IMR-90 (cell line): ENCODE measurements around the gene GSTT2. TPM values are rescaled to one million over a fixed set of nuclear protein-coding genes. Genes with fewer than 3 reads are reported as not detected.

ENCODE experiments used
- ATAC-seq: fragments of 200-7000 bp; cut with Tn5 transposase; 2 replicates; pipeline ENCODE4 v1.9.1; 2020; ENCODE audit warnings: low read depth, mild to moderate bottlenecking, moderate library complexity
- BruUV-seq: library from RNA; stranded (reverse); fragments of 400-500 nt; replicated peaks from 2 replicates; lab custom pipeline; 2021; lab: Mats Ljungman, UMichigan
- CTCF ChIA-PET: fragments of 300-600 bp; formaldehyde crosslinking; extraction: SDS; loops from one replicate; lab custom pipeline; 2021; ENCODE audit warnings: antibody characterized with exemption; lab: Yijun Ruan, JAX
- POLR2A ChIA-PET: fragments of 300-600 bp; sonication (Branson Sonifier 250); formaldehyde crosslinking; loops from one replicate; lab custom pipeline; 2022; ENCODE audit warnings: antibody characterized with exemption; ENCODE audit not compliant: unreplicated experiment; lab: Charles Lee
- DNase-seq: peaks from one replicate; pipeline ENCODE4 v3.0.0; 2013
- H2AFZ ChIP-seq: replicated peaks from 2 replicates; pipeline ENCODE3; 2013; ENCODE audit warnings: low read length, mild to moderate bottlenecking; ENCODE audit not compliant: poor library complexity
- H2AK5ac ChIP-seq: 2 replicates; pipeline ENCODE4 v1.6.1; 2013; ENCODE audit warnings: low read depth, low read length, inconsistent platforms
- H2AK9ac ChIP-seq: replicated peaks from 2 replicates; pipeline ENCODE3; 2013; ENCODE audit warnings: mild to moderate bottlenecking, low read depth, low read length, moderate library complexity; ENCODE audit not compliant: poor library complexity
- H2BK120ac ChIP-seq: 2 replicates; pipeline ENCODE4 v1.6.1; 2013; ENCODE audit warnings: low read depth, low read length, inconsistent platforms
- H2BK15ac ChIP-seq: 3 replicates; pipeline ENCODE4 v1.6.1; 2013; ENCODE audit warnings: low read depth, low read length, inconsistent platforms
- H2BK20ac ChIP-seq: 2 replicates; pipeline ENCODE4 v1.6.1; 2013; ENCODE audit warnings: low read depth, mild to moderate bottlenecking, inconsistent platforms, low read length, moderate library complexity
- H2BK5ac ChIP-seq: 2 replicates; pipeline ENCODE4 v1.6.1; 2013; ENCODE audit warnings: mild to moderate bottlenecking, low read depth, low read length, inconsistent platforms; ENCODE audit not compliant: poor library complexity, severe bottlenecking
- H3K14ac ChIP-seq: replicated peaks from 2 replicates; pipeline ENCODE4 v1.6.1; 2013; ENCODE audit warnings: low read depth, low read length, inconsistent platforms
- H3K18ac ChIP-seq: 2 replicates; pipeline ENCODE4 v1.6.1; 2013; ENCODE audit warnings: low read depth, low read length, control low read depth
- H3K23ac ChIP-seq: 2 replicates; pipeline ENCODE4 v1.6.1; 2013; ENCODE audit warnings: low read depth, low read length, inconsistent platforms
- H3K27ac ChIP-seq: 2 replicates; pipeline ENCODE4 v1.5.1; 2013; ENCODE audit warnings: mild to moderate bottlenecking, control low read depth, low read length; ENCODE audit not compliant: insufficient read depth
- H3K27me3 ChIP-seq: 2 replicates; pipeline ENCODE4 v1.6.1; 2013; ENCODE audit warnings: low read length; ENCODE audit not compliant: control insufficient read depth, insufficient read depth
- H3K36me3 ChIP-seq: 2 replicates; pipeline ENCODE4 v1.6.1; 2013; ENCODE audit warnings: low read length, mixed read lengths; ENCODE audit not compliant: control insufficient read depth, insufficient read depth
- H3K4ac ChIP-seq: 2 replicates; pipeline ENCODE4 v1.6.1; 2013; ENCODE audit warnings: low read depth, low read length, inconsistent platforms
- H3K4me1 ChIP-seq: 2 replicates; pipeline ENCODE4 v1.6.1; 2013; ENCODE audit warnings: low read length, mixed read lengths; ENCODE audit not compliant: control insufficient read depth, insufficient read depth
- H3K4me2 ChIP-seq: 2 replicates; pipeline ENCODE4 v1.6.1; 2013; ENCODE audit warnings: low read depth, mild to moderate bottlenecking, control low read depth, low read length, moderate library complexity
- H3K4me3 ChIP-seq: 2 replicates; pipeline ENCODE4 v1.5.1; 2013; ENCODE audit warnings: low read depth, mild to moderate bottlenecking, control low read depth, low read length, moderate library complexity; ENCODE audit not compliant: insufficient read depth
- H3K56ac ChIP-seq: 2 replicates; pipeline ENCODE4 v1.6.1; 2013; ENCODE audit warnings: low read length, inconsistent platforms; ENCODE audit not compliant: insufficient read depth; ENCODE audit errors: extremely low read depth
- H3K79me1 ChIP-seq, 2 experiments: 2 replicates each; pipeline ENCODE4 v1.6.1; 2013; ENCODE audit warnings: low read length in 2 of 2, inconsistent platforms in 1 of 2, low read depth in 1 of 2
- H3K9ac ChIP-seq: 2 replicates; pipeline ENCODE4 v1.6.1; 2013; ENCODE audit warnings: low read depth, low read length, control low read depth
- H3K9me1 ChIP-seq: 2 replicates; pipeline ENCODE4 v1.6.1; 2013; ENCODE audit warnings: low read length, inconsistent platforms; ENCODE audit not compliant: insufficient read depth
- H3K9me3 ChIP-seq: 2 replicates; pipeline ENCODE4 v1.6.1; 2013; ENCODE audit warnings: low read length; ENCODE audit not compliant: control insufficient read depth, insufficient read depth
- H4K20me1 ChIP-seq: 2 replicates; pipeline ENCODE4 v1.6.1; 2013; ENCODE audit warnings: low read length, inconsistent platforms; ENCODE audit not compliant: insufficient read depth
- H4K5ac ChIP-seq: 2 replicates; pipeline ENCODE4 v1.6.1; 2013; ENCODE audit warnings: mild to moderate bottlenecking, low read depth, low read length, control low read depth
- H4K8ac ChIP-seq, 2 experiments: 2 replicates each; pipeline ENCODE4 v1.6.1; 2013; ENCODE audit warnings: low read depth in 2 of 2, low read length in 2 of 2, control low read depth in 1 of 2, inconsistent platforms in 1 of 2
- H4K91ac ChIP-seq: 2 replicates; pipeline ENCODE4 v1.6.1; 2013; ENCODE audit warnings: low read depth, low read length, inconsistent platforms; ENCODE audit not compliant: insufficient read depth
- CEBPB ChIP-seq: IDR thresholded peaks from 2 replicates; pipeline ENCODE4 v1.6.1; 2012; ENCODE audit warnings: low read depth, low read length, improper control_type of control experiment
- ELK1 ChIP-seq: fragments of 150-350 bp; IDR thresholded peaks from 2 replicates; pipeline ENCODE4 v1.6.1; 2016; ENCODE audit warnings: low read depth, mild to moderate bottlenecking, low read length, moderate library complexity, borderline replicate concordance
- MXI1 ChIP-seq: IDR thresholded peaks from 2 replicates; pipeline ENCODE4 v1.6.1; 2012; ENCODE audit warnings: low read depth, mild to moderate bottlenecking, low read length, moderate library complexity, borderline replicate concordance
- RCOR1 ChIP-seq: IDR thresholded peaks from 2 replicates; pipeline ENCODE4 v1.6.1; 2012; ENCODE audit warnings: mild to moderate bottlenecking, low read length, improper control_type of control experiment; ENCODE audit not compliant: insufficient replicate concordance
- WGBS, 2 experiments: methylation state at CpG; one replicate each; pipeline versions ENCODE4 v1.1.5 to v1.1.7; 2013; ENCODE audit warnings: missing lambda C conversion rate in 2 of 2; ENCODE audit not compliant: insufficient read length in 1 of 2; ENCODE audit errors: extremely low coverage in 2 of 2; 5-methylcytosine and 5-hydroxymethylcytosine counted together
- dilution Hi-C: fragments of 300-500 bp; cut with HindIII; formaldehyde crosslinking; loops from one replicate; pipeline ENCODE4 v1.14.3; 2018; ENCODE audit warnings: low sequenced_read_pairs; ENCODE audit not compliant: unreplicated experiment
- in situ Hi-C: fragments of 300-500 bp; cut with MboI; formaldehyde crosslinking; loops from 3 replicates; pipeline ENCODE4 v1.14.3; 2019; ENCODE audit warnings: low sequenced_read_pairs, inconsistent platforms, mixed read lengths
- intact Hi-C: fragments of 100-400 bp; cut with micrococcal nuclease; formaldehyde crosslinking; loops from 2 replicates; pipeline ENCODE4 v1.10.0; 2022
- polyA plus RNA-seq, 3 experiments: library from polyadenylated mRNA; depleted of rRNA; stranded (reverse); fragments of >200 nt; gene quantifications; 2 replicates each; pipeline ENCODE4 v1.2.3, GENCODE V29; 2012; ENCODE audit warnings: low replicate concordance in 1 of 3
- total RNA-seq: library from RNA; depleted of rRNA; stranded (reverse); fragments of >200 nt; gene quantifications from 2 replicates; pipeline ENCODE4 v1.2.3, GENCODE V29; 2012

Gene GSTT2
- total and polyA plus RNA-seq, 2 of the 4 experiments (the other 2 are of a cell fraction), result 1.4 to 6.9 TPM

- H2BK20ac ChIP-seq, result no peak overlapping the region
- no TSS peak for BruUV-seq
- H2BK5ac ChIP-seq, result no peak overlapping the region
- H3K4me3 ChIP-seq, result no peak overlapping the region
- intact Hi-C loops, result no loop called here
- H3K27ac ChIP-seq, result no peak overlapping the region
- peaks cover 44 to 56% of the 10 kb centered on the region in 2 experiments for H3K79me1 ChIP-seq
- H3K18ac ChIP-seq, result no peak overlapping the region
- H4K5ac ChIP-seq, result no peak overlapping the region
- H2AFZ ChIP-seq, result no peak overlapping the region
- H3K27me3 ChIP-seq, result no peaks in the 10 kb centered on the region
- no peak overlapping the region for H4K91ac ChIP-seq
- H2BK15ac ChIP-seq, result no peak overlapping the region
- no peak overlapping the region for H3K14ac ChIP-seq
- H3K23ac ChIP-seq, result no peak overlapping the region
- no peak overlapping the region for H2BK120ac ChIP-seq
- H3K9me3 ChIP-seq, result no peaks in the 10 kb centered on the region
- H2AK5ac ChIP-seq, result no peak overlapping the region
- peaks cover 23% of the 10 kb centered on the region for H4K20me1 ChIP-seq
- ChIA-PET CTCF (no interaction called here), POLR2A (no interaction called here)
- DNase-seq (no peak), ATAC-seq (no peak)
- H3K4me2 ChIP-seq, result no peak overlapping the region
- no peak overlapping the region for H2AK9ac ChIP-seq
- H3K56ac ChIP-seq, result no peak overlapping the region
- in situ Hi-C loops, result no loop called here
- dilution Hi-C loops, result no loop called here
- no peak overlapping the region for H3K9ac ChIP-seq
- no CpG with 5 or more reads among the region's 2 CpGs for WGBS, 2 experiments
- no peaks in the 10 kb centered on the region for H3K4me1 ChIP-seq
- no peak for TF ChIP-seq MXI1
- TF ChIP-seq RCOR1, result no peak
- TF ChIP-seq CEBPB, result no peak
- TF ChIP-seq ELK1, result no peak
- peaks cover 3% of the 10 kb centered on the region; the same call in 1 of the 2 replicates for H3K9me1 ChIP-seq
- H3K36me3 ChIP-seq, result peaks cover 3% of the 10 kb centered on the region; the same call in 1 of the 2 replicates
- H3K4ac ChIP-seq, result no peak overlapping the region
- H4K8ac ChIP-seq, result no peak overlapping the region
Measured at GRCh38 chr22:24028533-24028932, 48.6 kb downstream of the GSTT2 start.
